Measurements from ENCODE around the gene GAB2.

GRCh38 chr11:78344676-78345075 lies 72.9 kb downstream of the GAB2 start:
- TF ChIP-seq CTCF (IDR thresholded peaks at IDR 0.05) (no peak), POLR2A (IDR thresholded peaks at IDR 0.05; ENCODE audit: low read depth) (no peak)
